HepG2 (cell line): ENCODE results near the gene CALD1. TPM values are rescaled to one million over a fixed set of nuclear protein-coding genes. Genes with fewer than 3 reads are reported as not detected.

ENCODE experiments used
- ARID5B ChIP-seq: IDR thresholded peaks from 2 replicates; pipeline ENCODE4 v1.4.0; 2020; ENCODE audit warnings: mild to moderate bottlenecking, missing genetic modification reagents
- EP300 ChIP-seq, 3 experiments: sonication (generic) in 1 of 3; formaldehyde crosslinking in 1 of 3; IDR thresholded peaks; 2 replicates each; pipeline versions ENCODE4 v1.5.1 to v1.6.1; 2011 to 2020; ENCODE audit warnings: low read depth in 2 of 3, low read length in 2 of 3, borderline replicate concordance in 1 of 3, improper control_type of control experiment in 1 of 3, mild to moderate bottlenecking in 1 of 3, missing genetic modification reagents in 1 of 3, moderate library complexity in 1 of 3
- FOXK2 ChIP-seq: fragments of 450-650 bp; IDR thresholded peaks from 2 replicates; pipeline ENCODE4 v1.6.1; 2016
- HBP1 ChIP-seq: IDR thresholded peaks from 2 replicates; pipeline ENCODE4 v1.6.1; 2016; ENCODE audit warnings: low read depth, control low read depth
- HDAC2 ChIP-seq: sonication (generic); formaldehyde crosslinking; IDR thresholded peaks from 2 replicates; pipeline ENCODE4 v1.4.0; 2020; ENCODE audit warnings: missing genetic modification reagents
- HNF4A ChIP-seq: sonication (generic); formaldehyde crosslinking; IDR thresholded peaks from 2 replicates; pipeline ENCODE4 v1.4.0; 2020; ENCODE audit warnings: missing genetic modification reagents
- KAT8 ChIP-seq: IDR thresholded peaks from 2 replicates; pipeline ENCODE4 v1.6.1; 2016; ENCODE audit warnings: missing genetic modification reagents, missing compliant biosample characterization
- MIXL1 ChIP-seq: IDR thresholded peaks from 2 replicates; pipeline ENCODE4 v1.6.1; 2016
- PHF5A ChIP-seq: IDR thresholded peaks from one replicate; pipeline ENCODE4 v1.6.1; 2018; ENCODE audit warnings: low read depth, missing genetic modification reagents; ENCODE audit not compliant: unreplicated experiment
- POGZ ChIP-seq: sonication (generic); formaldehyde crosslinking; IDR thresholded peaks from 2 replicates; pipeline ENCODE4 v1.4.0; 2020; ENCODE audit warnings: mild to moderate bottlenecking, missing genetic modification reagents
- THAP11 ChIP-seq: IDR thresholded peaks from 2 replicates; pipeline ENCODE4 v1.6.1; 2016; ENCODE audit warnings: missing biosample characterization, missing genetic modification reagents
- TMF1 ChIP-seq: sonication (generic); formaldehyde crosslinking; IDR thresholded peaks from 2 replicates; pipeline ENCODE4 v1.8.1; 2022; ENCODE audit warnings: low read depth, missing genetic modification reagents
- XRCC5 ChIP-seq: fragments of 200-400 bp; formaldehyde crosslinking; optimal IDR thresholded peaks from 2 replicates; pipeline ENCODE3; 2017; ENCODE audit warnings: mild to moderate bottlenecking, low read length
- ZBTB7A ChIP-seq: sonication (generic); formaldehyde crosslinking; IDR thresholded peaks from 2 replicates; pipeline ENCODE4 v1.8.0; 2022; ENCODE audit warnings: mild to moderate bottlenecking, missing genetic modification reagents
- ZBTB8A ChIP-seq: sonication (generic); formaldehyde crosslinking; IDR thresholded peaks from 2 replicates; pipeline ENCODE4 v1.4.0; 2020; ENCODE audit warnings: mild to moderate bottlenecking, low read depth, missing genetic modification reagents, borderline replicate concordance
- ZNF280D ChIP-seq: sonication (generic); formaldehyde crosslinking; IDR thresholded peaks from 2 replicates; pipeline ENCODE4 v1.5.1; 2020; ENCODE audit warnings: mild to moderate bottlenecking, missing genetic modification reagents
- ZNF292 ChIP-seq: sonication (generic); formaldehyde crosslinking; IDR thresholded peaks from 2 replicates; pipeline ENCODE4 v1.8.1; 2022; ENCODE audit warnings: mild to moderate bottlenecking, low read depth, missing genetic modification reagents, borderline replicate concordance
- ZNF543 ChIP-seq: sonication (generic); formaldehyde crosslinking; IDR thresholded peaks from 2 replicates; pipeline ENCODE4 v1.4.0; 2020; ENCODE audit warnings: mild to moderate bottlenecking, missing genetic modification reagents
- ZNF567 ChIP-seq: sonication (generic); formaldehyde crosslinking; IDR thresholded peaks from 2 replicates; pipeline ENCODE4 v1.8.1; 2023; ENCODE audit warnings: mild to moderate bottlenecking, missing genetic modification reagents, borderline replicate concordance
- ZNF580 ChIP-seq: IDR thresholded peaks from 2 replicates; pipeline ENCODE4 v1.6.1; 2016; ENCODE audit warnings: low read depth, borderline replicate concordance
- ZNF775 ChIP-seq: sonication (generic); formaldehyde crosslinking; IDR thresholded peaks from 2 replicates; pipeline ENCODE4 v1.4.0; 2020; ENCODE audit warnings: missing genetic modification reagents, mild to moderate bottlenecking, moderate library complexity, borderline replicate concordance
- polyA plus RNA-seq, 8 experiments: library from polyadenylated mRNA; depleted of rRNA in 3 of 8; stranded (reverse) in 7 of 8; unstranded in 1 of 8; fragments of >200 nt; fragmentation: Illumina TruSeq in 4 of 8; extraction: Trizol in 4 of 8; gene quantifications; 2 replicates each; pipeline versions ENCODE4 v1.2.1 to v1.2.3, GENCODE V29; 2011 to 2016; ENCODE audit warnings: low read depth in 4 of 8, missing spikeins in 1 of 8, mixed read lengths in 1 of 8; ENCODE audit not compliant: insufficient read depth in 1 of 8
- total RNA-seq, 5 experiments: library from RNA; depleted of rRNA; stranded (reverse); fragments of >200 nt; fragmentation: Illumina TruSeq; extraction: Trizol; gene quantifications; 2 replicates each; pipeline ENCODE4 v1.2.3, GENCODE V29; 2016; ENCODE audit warnings: low read depth in 1 of 5

The CALD1 gene
- total and polyA plus RNA-seq, 2 of the 13 experiments (the other 11 are each of a cell fraction or from before 2014, with no cell fraction given), result 53.0 to 112 TPM

- TF ChIP-seq HBP1 (CRISPR knock-in tag) (0 out of 2 replicates have a peak, but pooled peaks have one; percentile 69), THAP11 (CRISPR knock-in tag) (peak; percentile 54; the same call in 1 of the 2 replicates), PHF5A (CRISPR knock-in tag) (peak; percentile 34), ZNF280D (CRISPR knock-in tag) (peak; percentile 53; the same call in 1 of the 2 replicates), ZNF543 (CRISPR knock-in tag) (no peak), HNF4A (CRISPR knock-in tag) (peak; percentile 100), ARID5B (CRISPR knock-in tag) (peak; percentile 97), MIXL1 (peak; percentile 84), TMF1 (CRISPR knock-in tag) (no peak), ZNF580 (CRISPR knock-in tag) (peak; percentile 59; the same call in 1 of the 2 replicates), ZNF775 (CRISPR knock-in tag) (no peak), KAT8 (CRISPR knock-in tag) (peak; percentile 38; the same call in 1 of the 2 replicates), ZBTB8A (CRISPR knock-in tag) (no peak), ZNF567 (CRISPR knock-in tag) (no peak), EP300 (IDR thresholded peaks at IDR 0.05; ENCODE audit: low read depth in 2 of 2, low read length in 2 of 2) (peak; percentile 63 to 86; a peak in 2 of 4 replicates), EP300 (CRISPR knock-in tag; IDR thresholded peaks at IDR 0.05; ENCODE audit: borderline replicate concordance) (peak; percentile 69; the same call in 1 of the 2 replicates), XRCC5 (peak; percentile 47), ZBTB7A (CRISPR knock-in tag) (no peak), POGZ (peak; percentile 98), FOXK2 (peak; percentile 63; the same call in 1 of the 2 replicates), ZNF292 (CRISPR knock-in tag) (peak; percentile 62; the same call in 1 of the 2 replicates), HDAC2 (CRISPR knock-in tag) (peak; percentile 79; the same call in 1 of the 2 replicates)
Measured at GRCh38 chr7:134910214-134910890, 130.9 kb downstream of the CALD1 start (continued).
